ENCODE data around the gene SF3B1.
"Not testable (repeated sequence)": the region's sequence is repeated elsewhere in the genome, so short reads cannot be mapped to it uniquely, and the experiment has no call there.

SF3B1 gene

DNA sequence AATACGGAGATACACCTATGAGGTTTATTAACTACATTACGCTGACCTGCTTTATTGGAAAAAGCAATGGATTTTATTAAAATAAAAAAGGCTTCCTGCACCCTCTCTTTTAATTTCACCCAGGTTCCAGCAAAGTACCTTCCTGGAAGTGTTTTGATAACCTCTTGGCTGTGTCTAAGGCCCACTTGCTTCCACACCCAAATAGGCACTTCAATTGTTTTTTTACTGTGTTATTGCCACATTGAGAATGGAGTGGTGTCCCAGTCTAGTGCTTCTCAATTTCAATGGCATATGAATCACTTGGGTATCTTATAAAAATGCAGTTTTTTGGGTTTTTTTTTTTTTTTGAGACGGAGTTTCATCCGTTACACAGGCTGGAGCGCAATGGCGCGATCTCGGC, 47.6 kb downstream of the SF3B1 start:
- TF ChIP-seq, protein P1, sequence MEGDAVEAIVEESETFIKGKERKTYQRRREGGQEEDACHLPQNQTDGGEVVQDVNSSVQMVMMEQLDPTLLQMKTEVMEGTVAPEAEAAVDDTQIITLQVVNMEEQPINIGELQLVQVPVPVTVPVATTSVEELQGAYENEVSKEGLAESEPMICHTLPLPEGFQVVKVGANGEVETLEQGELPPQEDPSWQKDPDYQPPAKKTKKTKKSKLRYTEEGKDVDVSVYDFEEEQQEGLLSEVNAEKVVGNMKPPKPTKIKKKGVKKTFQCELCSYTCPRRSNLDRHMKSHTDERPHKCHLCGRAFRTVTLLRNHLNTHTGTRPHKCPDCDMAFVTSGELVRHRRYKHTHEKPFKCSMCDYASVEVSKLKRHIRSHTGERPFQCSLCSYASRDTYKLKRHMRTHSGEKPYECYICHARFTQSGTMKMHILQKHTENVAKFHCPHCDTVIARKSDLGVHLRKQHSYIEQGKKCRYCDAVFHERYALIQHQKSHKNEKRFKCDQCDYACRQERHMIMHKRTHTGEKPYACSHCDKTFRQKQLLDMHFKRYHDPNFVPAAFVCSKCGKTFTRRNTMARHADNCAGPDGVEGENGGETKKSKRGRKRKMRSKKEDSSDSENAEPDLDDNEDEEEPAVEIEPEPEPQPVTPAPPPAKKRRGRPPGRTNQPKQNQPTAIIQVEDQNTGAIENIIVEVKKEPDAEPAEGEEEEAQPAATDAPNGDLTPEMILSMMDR (IDR thresholded peaks at IDR 0.05; ENCODE audit: extremely low read depth, missing control alignments): no peak

DNA sequence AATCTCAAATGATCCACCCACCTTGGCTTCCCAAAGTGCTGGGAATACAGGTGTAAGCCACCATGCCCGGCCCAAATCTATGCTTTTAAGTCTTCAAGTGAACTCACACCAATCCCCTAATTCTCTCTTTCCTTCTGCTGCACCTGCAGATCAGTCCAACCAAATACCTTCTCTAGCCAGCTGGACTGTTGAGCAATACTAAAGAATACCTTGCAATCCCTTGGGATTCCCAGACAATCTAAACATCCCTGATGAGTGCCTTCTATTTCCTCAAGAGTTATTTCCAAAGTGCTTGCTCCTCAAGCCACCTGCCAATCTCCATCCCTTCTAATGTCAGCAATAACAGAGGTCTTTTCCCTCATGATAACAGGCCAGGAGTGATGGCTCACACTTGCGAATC, 48.6 kb downstream of the SF3B1 start:
- TF ChIP-seq, protein P1 (IDR thresholded peaks at IDR 0.05; ENCODE audit: extremely low read depth, missing control alignments): no peak
- no peak for DNase-seq (ENCODE audit: low spot score)

More for the DNA sequence above, 47.6 kb downstream of the SF3B1 start:
- DNase-seq (ENCODE audit: low spot score): no peak

DNA sequence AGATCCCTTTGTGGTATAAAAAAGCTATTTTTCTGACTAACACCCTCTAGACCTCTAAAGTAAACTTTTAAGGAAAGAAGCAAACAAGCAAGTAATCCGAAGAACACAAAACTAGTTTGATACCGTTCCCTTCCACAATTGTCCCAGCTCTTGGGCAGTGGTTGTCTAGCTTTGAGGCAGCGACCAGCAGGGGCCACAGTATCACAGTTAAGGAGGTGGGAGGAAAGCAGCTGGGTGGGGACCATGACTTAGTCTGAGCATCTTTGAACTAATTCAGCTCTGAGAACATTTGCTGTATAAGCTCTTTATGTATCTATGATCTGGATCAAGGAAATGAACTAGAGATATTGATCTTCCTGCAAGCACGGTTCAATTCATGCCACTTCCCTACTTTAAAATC, 51.0 kb downstream of the SF3B1 start:
- DNase-seq (ENCODE audit: low spot score): no peak

DNA sequence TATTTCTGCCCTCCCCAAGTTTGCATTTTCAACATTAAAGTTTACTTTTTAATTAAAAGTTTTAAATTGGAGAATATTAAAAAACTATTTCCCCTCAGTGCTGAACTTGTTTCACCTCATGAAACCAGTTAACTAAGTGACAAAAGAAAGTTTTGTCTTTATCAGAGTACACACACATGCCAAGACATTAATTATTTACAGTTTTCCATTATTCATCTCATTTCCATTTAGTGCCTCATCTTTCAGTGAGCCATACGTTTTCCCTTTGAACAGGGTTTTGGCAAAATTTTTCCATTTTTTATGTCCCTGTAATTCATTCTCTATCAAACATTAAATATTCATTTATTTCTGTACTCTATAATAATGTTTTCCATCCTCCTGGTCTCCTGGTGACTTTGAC, 53.2 kb downstream of the SF3B1 start:
- TF ChIP-seq, protein P1 (IDR thresholded peaks at IDR 0.05; ENCODE audit: extremely low read depth, missing control alignments): no peak

More for the DNA sequence above, 51.0 kb downstream of the SF3B1 start:
- TF ChIP-seq, protein P1 (IDR thresholded peaks at IDR 0.05; ENCODE audit: extremely low read depth, missing control alignments): no peak

DNA sequence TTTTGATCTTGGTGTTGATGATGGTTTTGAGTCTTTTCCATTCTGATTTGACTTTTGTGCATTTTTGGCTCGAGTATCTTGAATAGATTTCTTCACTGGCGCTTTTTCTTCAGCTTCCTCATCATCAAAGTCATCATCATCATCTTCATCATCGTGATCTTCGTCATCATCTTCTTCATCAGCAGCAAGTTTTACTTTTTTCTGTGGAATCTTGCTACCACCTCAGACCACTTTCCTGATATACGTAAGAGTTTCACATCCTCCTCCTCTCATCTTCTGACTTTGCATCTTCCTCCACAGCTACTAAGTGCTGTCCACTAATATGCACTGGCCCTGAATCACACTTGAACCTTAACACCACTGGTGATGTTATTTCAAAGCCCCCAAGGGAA, 54.9 kb downstream of the SF3B1 start:
- not testable (repeated sequence) for DNase-seq (ENCODE audit: low spot score)

More for the DNA sequence above, 53.2 kb downstream of the SF3B1 start:
- DNase-seq (ENCODE audit: low spot score): no peak

DNA sequence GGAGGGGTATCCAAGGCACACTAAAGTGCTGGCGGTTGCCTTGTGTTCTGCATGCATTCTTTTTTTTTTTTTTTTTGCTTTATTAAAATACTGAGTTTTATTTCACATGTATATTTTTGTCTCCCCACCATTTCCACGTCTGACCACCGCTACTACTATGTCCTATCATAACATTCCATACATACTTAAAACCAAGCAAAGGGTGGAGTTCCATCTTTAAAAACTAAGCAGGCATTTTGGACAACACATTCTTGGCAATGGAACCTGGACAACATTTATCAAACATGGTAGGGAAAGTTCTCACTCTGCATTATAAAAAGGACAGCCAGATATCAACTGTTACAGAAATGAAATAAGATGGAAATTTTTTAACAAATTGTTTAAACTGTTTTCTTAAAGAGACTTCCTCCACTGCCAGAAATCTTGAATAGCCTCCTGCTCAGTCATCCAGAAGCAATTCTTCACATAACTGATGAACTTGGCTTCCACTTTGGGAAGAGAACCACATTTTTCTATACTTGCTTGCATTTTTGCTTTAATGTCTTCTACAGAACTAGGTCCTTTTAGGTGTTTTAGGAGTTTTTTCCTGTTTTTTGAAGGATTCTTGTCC, 55.4 kb downstream of the SF3B1 start:
- DNase-seq (ENCODE audit: low spot score): not testable (repeated sequence)

DNA sequence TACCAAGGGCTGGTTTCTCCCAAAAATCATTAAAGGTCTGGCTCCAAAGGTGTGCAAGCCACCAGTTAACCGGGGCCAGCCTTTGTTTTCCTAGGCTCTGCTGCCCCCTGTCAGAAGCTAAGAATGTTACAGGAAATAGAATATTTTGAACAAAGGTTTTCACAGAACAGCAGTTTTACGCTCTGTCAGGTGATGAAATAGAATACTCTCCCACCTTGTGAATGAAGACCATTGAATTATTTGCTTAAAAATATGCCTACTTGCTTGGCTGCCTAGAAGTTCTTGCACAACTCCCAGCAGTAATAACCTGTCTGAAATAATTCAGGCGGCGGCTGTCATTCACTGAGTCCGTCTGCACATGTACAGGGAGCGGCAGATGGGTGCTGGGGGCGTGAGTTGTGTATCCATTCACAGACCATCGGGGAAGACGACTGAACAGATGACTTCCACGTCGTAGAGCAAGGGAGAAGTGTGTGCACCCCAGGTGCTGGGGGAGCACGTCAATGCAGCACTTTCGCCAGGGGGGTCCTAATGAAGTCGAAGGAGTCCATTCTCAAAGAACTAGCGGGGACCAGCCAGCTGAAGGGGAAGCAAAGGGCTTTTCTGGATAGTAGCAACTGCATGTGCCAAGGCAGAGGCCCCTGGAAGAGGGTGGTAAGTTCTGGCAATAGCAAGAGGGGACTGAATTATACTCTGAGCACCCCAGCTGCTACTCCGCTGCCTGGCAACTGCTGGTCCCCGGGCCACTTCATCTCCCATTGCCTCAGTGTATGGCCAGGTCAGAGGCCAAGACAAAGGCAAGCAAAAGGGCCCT, 56.1 kb downstream of the SF3B1 start:
- TF ChIP-seq, protein P1 (IDR thresholded peaks at IDR 0.05; ENCODE audit: extremely low read depth, missing control alignments): peak; percentile 73
- DNase-seq (ENCODE audit: low spot score): peak; percentile 76

DNA sequence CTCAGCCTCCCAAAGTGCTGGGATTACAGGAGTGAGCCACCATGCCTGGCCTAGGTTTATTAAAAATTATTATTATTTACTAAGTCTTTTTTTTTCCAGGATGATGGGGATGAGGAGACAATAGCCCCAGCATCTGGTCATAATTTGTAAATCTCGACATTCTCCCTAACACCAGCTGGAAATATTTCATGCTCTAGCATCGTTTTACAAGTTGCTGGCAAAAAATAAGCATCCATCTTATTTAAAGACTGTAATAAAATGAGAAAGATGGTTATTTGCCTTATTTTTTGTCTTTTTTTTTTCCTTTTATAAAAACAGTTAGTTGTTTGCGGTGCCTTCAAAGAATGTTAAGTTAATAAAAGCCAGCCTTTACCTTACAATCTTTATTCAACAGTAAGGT, 56.7 kb downstream of the SF3B1 start:
- DNase-seq (ENCODE audit: low spot score): no peak
- TF ChIP-seq, protein P1 (IDR thresholded peaks at IDR 0.05; ENCODE audit: extremely low read depth, missing control alignments): no peak

Measured in GM20000 (cell line).